RPMI8226 (cell line): Measurements from ENCODE around the gene SLC44A5.
"Not testable (repeated sequence)": the region's sequence is repeated elsewhere in the genome, so short reads cannot be mapped to it uniquely, and the experiment has no call there.

Experiments
- DNase-seq: peaks from one replicate; pipeline ENCODE4 v3.0.0-alpha.2; 2015

SLC44A5 gene

GRCh38 chr1:75353051-75353450 lies 257.9 kb downstream of the SLC44A5 start:
- no peak for DNase-seq

DNA sequence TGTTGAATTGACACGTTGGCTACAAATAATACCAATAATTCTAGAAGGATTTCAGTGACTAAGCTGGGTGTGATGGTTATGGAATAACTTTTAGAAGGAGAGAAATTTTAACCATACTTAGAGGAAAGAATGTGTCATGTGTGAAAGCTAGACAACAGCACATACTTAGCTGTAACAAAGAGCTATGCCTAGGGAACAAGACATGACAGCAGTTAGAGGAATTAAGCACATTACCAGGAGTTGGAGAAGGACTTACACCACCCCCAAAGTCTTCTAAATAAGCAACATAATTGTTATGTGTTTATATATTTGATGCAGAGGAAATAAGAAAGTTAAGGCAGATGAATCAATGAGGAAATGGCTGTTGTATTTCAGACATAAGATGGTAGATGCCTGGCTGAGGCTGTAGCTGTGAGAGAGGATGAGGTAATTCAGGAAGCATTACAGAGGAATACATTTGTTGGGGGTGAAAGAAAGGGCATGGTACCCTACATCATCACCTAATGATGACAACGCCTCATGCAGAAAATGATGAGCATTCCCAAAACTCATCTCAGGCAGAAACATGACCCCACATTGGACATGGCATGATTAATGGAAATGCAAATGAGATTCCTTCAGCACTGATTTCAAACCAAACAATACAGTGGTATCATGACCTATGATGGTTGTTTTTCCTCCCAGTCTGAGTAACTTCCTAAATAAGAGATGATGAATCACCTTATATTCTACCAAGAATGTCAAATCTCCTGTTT lies 265.2 kb downstream of the SLC44A5 start:
- DNase-seq = no peak

DNA sequence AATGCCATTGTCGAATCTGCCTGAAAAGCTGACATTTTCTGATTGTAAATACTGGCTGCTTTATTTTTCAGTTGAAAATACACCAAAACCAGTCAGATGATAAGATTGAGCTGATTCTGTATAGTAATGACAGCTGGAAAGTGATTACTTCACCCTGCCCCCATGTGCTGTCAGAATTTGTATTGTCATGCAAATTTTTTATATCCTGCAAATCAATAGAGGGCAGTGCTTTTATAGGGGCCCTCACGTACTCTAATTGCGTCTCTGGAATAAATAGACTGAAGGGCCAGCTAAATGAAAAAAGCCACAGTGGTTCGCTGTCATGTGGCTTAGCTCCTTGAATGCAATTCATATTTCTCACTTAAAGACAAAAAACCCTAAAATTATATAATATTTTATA lies 268.1 kb downstream of the SLC44A5 start:
- no peak for DNase-seq

GRCh38 chr1:75341537-75341936 lies 269.4 kb downstream of the SLC44A5 start:
- DNase-seq = no peak

DNA sequence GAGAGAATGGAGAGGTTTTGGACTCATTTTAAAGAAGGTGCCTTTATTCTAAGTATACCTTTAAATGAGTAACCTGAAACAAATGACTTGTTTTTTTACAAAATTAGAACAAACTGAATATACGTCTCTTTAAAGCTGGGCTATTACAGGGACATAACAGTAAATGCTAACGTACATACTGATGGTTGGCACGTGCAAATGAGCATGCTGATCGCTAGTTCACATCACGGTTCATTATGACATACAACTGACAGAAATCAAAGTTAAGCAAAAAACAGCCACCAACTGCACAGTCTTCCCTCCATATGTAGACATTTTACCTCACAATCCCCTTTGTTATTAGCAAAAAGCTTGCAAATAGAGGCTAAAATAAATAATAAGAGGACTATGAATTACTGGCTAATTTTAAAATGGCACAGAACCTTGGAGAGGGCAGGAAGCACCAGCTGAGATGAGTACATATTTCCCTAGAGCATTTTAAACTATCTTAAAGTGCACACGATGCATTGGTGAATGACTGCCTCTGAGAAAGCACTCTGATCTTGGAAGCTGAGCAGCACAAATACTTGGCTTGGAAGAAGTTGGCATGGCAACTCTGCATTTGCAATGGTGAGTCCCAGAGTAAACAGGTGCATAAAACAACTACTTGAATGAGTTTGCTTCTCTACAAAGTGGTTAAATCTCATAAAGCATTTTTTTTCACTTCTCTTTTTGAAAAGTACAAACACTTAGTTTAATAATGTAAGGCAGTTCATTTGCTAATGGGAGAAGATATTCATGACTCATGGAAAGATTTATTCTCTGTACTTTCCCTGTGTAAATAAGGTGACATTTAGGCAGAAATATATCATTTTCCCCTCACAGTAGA lies 272.1 kb downstream of the SLC44A5 start:
- peak; percentile 67 for DNase-seq

GRCh38 chr1:75334876-75335389 lies 276.0 kb downstream of the SLC44A5 start:
- DNase-seq = no peak

DNA sequence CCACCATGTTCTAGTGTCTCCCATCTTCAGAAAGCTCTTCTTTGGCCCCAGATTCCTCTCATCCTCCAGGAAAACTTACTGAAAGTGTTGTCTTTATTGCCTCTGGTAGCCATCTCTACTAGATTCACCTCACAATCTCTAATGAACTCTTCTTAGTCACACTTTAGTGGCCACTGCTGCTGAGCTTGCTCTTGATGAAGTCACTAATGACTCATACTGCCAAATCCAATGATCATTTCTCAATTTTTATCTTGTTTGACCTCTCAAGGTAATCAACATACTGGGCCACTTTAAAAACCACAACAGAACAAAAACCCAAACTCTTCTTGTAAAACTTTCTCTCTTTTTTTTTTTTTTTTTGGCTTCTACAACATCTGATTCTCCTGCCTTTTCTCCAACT lies 280.3 kb downstream of the SLC44A5 start:
- DNase-seq = no peak

DNA sequence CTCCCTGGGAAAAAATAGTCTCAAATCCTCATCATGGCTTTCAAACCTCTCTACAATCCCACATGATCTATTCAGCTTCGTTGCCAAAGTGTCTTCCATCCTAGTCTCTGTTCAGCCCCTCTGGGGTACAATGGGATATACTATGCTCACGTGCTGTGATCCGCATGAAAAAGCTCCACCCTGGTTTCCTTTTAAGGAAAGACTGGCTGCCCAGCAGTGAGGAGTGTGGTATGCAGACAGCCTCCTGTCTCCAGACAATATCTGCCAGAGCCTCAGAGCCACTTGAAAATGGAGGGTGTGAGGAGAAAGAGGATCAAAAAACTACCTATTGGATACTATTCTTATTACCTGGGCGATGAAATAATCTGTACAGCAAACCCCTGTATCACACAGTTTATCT lies 282.2 kb downstream of the SLC44A5 start:
- DNase-seq = no peak

DNA sequence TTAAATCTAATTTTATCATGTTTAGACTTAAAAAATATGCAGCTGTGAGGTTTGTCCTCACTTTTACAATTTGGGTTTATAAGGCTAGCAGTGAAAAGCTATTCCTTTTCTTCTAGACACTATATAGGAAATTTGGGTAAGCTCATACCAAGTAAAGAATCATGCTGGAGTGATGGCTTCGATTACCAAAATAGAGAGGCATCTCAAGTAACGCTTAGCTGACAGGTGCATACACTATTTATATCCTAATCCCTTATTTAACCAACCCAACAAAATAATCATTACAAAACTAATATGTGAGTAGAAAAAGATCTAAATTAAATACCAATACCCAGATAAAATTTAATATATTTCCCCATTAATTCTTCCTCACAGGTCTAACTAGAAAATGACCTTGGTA lies 283.5 kb downstream of the SLC44A5 start:
- DNase-seq = no peak

- no peak for DNase-seq
These were observed 292.9 kb downstream of the SLC44A5 start for GRCh38 chr1:75317976-75318375.

- DNase-seq = no peak
These were observed 294.7 kb downstream of the SLC44A5 start for GRCh38 chr1:75316230-75316629.

DNA sequence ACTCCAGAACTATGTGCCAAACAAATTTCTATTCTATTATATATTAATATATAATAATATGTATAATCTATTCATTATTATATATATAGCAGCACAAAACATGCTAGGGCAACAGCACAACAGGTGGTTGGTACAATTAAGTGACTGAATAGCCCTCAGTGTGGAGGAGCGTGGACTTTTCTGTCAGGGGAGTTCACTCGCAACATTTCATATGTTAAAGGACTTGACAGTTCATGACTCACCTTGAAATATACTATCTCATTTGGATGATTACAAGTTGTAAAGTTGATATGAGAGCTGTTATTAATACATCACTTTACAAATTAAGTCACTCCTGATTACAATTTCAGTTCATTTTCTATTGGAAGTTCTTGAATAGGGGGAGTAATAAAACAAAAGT lies 298.3 kb downstream of the SLC44A5 start:
- DNase-seq = no peak

DNA sequence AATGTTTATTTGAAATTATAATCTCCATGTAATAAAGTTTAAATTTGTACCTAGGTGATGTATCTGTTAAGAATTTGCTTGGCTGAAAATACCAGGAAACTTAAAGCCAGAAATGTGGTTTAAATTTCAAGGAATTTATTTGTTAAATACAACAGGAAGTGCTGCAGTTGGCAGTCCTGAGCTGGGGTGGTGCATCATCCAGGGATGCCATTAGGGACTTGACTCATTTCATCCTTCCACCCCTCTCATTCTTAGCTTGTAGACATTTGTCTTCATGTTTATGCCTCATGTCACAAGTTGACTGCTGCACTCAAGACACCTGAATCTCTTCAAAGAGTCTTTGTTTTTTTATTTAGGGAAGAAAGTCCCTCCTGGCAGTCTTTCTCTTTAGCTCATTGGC lies 300.8 kb downstream of the SLC44A5 start:
- no peak for DNase-seq

DNA sequence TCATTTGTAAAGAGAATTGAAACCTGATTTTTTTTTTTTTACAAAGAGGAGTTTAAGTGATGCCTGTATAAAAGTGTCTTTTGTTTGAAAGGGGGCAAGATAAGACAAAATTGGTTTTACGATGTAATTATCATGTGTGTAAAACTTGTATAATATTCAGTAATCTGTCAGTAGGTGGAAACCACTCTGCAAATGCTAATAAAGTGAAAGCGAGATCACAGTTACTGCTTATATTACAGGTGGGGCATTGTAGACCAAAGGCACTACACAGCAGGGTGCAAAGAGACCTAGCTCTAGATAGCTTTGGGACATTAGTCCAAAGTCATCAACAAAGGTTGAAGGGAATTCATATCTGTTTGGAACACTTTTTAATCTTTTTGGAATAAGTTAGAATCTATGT lies 302.5 kb downstream of the SLC44A5 start:
- DNase-seq = no peak

DNA sequence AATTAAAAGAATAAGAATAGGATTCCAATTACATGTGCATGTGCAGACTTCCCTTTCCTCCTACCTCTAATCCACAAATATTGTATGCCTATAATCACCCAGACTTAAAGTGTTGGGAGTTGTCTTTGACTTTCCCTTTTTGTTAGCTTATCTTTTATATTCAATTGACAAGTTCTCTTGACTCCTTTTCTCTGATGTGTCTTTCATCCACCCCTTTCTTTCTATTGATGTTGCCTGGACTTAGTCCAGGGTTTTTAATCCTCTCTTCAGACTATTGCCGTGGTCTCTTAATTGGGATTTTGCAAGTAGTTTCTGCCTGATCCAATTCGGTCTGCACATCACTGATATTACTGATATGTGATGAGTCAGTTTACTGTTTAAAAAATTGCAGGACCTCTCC lies 305.9 kb downstream of the SLC44A5 start:
- DNase-seq = no peak

GRCh38 chr1:75293270-75293669 lies 317.6 kb downstream of the SLC44A5 start:
- DNase-seq = no peak

DNA sequence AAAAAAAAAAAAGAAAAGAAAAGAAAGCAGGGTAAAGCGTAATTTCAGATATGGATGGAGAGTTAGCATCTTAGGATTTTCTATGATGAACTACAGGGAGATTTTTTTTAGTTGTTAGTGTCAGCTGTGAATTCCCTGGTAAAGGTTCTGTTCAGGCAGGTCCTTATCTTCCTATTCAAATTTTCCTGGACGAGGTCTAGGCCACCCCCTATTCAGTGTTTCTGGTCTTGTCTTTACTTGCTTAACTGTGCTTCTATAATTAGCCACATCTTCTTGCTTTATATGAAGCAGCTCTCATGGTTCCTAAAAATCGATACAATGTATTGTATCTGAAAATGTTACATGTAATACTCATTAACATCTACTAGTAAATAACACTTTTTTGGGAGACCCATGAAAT lies 318.9 kb downstream of the SLC44A5 start:
- no peak for DNase-seq

DNA sequence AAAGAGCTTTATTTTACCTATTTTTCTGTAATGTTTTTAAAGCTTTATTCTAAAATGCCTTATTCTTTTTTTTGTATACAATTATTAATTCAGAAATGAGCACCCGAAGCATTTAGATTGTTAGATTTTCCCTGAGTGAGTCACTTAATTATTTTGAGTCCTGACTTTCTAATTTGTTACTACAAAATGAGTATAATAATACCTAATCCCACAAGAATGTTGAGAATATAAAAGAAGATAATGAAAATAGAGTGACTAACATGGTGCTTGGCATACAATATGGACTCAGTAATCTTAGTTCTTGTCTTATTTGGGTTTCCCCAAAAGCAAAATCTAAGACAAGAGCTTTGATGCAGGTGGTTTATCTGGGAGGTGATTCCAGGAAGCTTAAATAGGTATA lies 334.5 kb downstream of the SLC44A5 start:
- DNase-seq = no peak

- DNase-seq = no peak
These were observed 335.3 kb downstream of the SLC44A5 start for GRCh38 chr1:75275631-75276030.

- no peak for DNase-seq
These were observed 335.9 kb downstream of the SLC44A5 start for GRCh38 chr1:75274920-75275506.

GRCh38 chr1:75273110-75273509 lies 337.8 kb downstream of the SLC44A5 start:
- no peak for DNase-seq

GRCh38 chr1:75265792-75266191 lies 345.1 kb downstream of the SLC44A5 start:
- DNase-seq = peak; percentile 28

- no peak for DNase-seq
These were observed 346.8 kb downstream of the SLC44A5 start for GRCh38 chr1:75264112-75264511.

- DNase-seq = not testable (repeated sequence)
These were observed 347.3 kb downstream of the SLC44A5 start for GRCh38 chr1:75263616-75264015.
